Bronchial epithelial cell (primary cell): ENCODE measurements around the gene FASTK. TPM values are rescaled to one million over a fixed set of nuclear protein-coding genes. Genes with fewer than 3 reads are reported as not detected.
A peak's percentile ranks its signal among the peaks of the same experiment; 100 is the strongest.

Experiments
- DNase-seq: peaks from one replicate; pipeline ENCODE4 v3.0.0-alpha.2; 2010; ENCODE audit warnings: low read depth
- FAIRE-seq: peaks from 2 replicates; lab custom pipeline; 2011; peaks lifted over from hg19 to GRCh38; lab: Jason Lieb, UNC
- H3K27me3 ChIP-seq: 2 replicates; pipeline ENCODE4 v1.5.1; 2011; ENCODE audit warnings: low read length; ENCODE audit not compliant: control insufficient read depth, insufficient read depth
- H3K36me3 ChIP-seq: 2 replicates; pipeline ENCODE4 v1.5.1; 2011; ENCODE audit warnings: low read length; ENCODE audit not compliant: control insufficient read depth, insufficient read depth
- H3K4me3 ChIP-seq: 2 replicates; pipeline ENCODE4 v1.5.1; 2011; ENCODE audit warnings: mild to moderate bottlenecking, low read depth, low read length, control low read depth
- CTCF ChIP-seq: IDR thresholded peaks from 2 replicates; pipeline ENCODE4 v1.5.1; 2011; ENCODE audit warnings: mild to moderate bottlenecking, moderate library complexity, low read length, control low read depth, inconsistent platforms; ENCODE audit not compliant: insufficient read depth, severe bottlenecking
- total RNA-seq: library from RNA; depleted of rRNA; stranded (reverse); fragments of >200 nt; gene quantifications from 2 replicates; pipeline ENCODE4 v1.2.1, GENCODE V29; 2014

FASTK gene
- total RNA-seq, 1 donor from 2014 or later: 51.6 TPM

DNA sequence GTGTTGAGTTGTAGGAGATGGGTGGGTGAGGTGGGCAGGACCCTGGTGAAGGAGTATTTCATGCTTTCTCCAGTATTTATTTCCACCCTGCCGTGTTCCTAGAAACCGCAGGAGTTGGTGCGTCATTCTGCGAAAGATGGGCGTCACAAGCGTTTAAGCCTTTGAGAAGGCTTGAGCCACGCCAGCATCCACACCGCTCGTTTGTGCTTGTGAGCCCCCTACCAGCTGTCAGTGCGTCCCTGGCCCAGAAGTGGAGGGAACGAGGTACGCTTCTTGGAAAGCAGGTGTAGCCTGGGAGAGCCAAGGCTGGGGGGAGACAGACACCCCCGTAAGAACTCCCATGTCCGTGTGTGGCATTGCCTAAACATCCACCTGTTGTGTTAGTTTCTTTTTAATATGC is 11.4 kb upstream of the FASTK start:
- Histone ChIP-seq H3K4me3 (no peak overlapping the region), H3K36me3 (peaks cover 2% of the 10 kb centered on the region), H3K27me3 (no peaks in the 10 kb centered on the region)
- no peak for TF ChIP-seq CTCF
- DNase-seq: no peak
- FAIRE-seq: no peak

- Histone ChIP-seq H3K4me3 (no peak overlapping the region), H3K27me3 (no peaks in the 10 kb centered on the region), H3K36me3 (peaks cover 2% of the 10 kb centered on the region)
- DNase-seq: no peak
- no peak for FAIRE-seq
- peak; percentile 66 for TF ChIP-seq CTCF
These were observed 10.8 kb upstream of the FASTK start for GRCh38 chr7:151091431-151091830.

DNA sequence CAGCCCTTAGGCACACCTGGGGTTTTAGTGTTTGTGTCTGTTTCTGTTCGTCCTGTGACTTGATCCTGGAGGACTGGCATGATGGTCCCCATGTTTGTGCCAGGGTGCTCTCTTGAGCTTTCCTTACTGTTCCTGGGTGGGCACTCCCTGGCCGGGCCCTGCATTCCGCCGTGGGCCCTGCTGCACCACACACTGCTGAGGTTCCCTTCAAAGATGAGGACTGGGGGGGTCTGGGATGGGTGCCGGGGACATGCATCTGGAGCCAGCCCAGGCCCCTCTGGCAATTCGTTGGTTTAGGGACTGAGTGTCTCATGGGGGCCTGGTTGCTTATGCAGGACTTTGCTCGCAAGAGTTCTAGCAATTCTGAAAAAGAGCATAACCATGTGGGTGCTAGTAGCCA is 10.4 kb upstream of the FASTK start:
- H3K36me3 ChIP-seq: peaks cover 2% of the 10 kb centered on the region
- DNase-seq: no peak
- H3K27me3 ChIP-seq: no peaks in the 10 kb centered on the region
- TF ChIP-seq CTCF: no peak
- H3K4me3 ChIP-seq: no peak overlapping the region
- FAIRE-seq: no peak

GRCh38 chr7:151089893-151090730 is 9.5 kb upstream of the FASTK start:
- DNase-seq (no peak), FAIRE-seq (no peak)
- H3K36me3 ChIP-seq: peaks cover 2% of the 10 kb centered on the region
- no peak overlapping the region for H3K4me3 ChIP-seq
- no peak for TF ChIP-seq CTCF
- H3K27me3 ChIP-seq: no peaks in the 10 kb centered on the region

DNA sequence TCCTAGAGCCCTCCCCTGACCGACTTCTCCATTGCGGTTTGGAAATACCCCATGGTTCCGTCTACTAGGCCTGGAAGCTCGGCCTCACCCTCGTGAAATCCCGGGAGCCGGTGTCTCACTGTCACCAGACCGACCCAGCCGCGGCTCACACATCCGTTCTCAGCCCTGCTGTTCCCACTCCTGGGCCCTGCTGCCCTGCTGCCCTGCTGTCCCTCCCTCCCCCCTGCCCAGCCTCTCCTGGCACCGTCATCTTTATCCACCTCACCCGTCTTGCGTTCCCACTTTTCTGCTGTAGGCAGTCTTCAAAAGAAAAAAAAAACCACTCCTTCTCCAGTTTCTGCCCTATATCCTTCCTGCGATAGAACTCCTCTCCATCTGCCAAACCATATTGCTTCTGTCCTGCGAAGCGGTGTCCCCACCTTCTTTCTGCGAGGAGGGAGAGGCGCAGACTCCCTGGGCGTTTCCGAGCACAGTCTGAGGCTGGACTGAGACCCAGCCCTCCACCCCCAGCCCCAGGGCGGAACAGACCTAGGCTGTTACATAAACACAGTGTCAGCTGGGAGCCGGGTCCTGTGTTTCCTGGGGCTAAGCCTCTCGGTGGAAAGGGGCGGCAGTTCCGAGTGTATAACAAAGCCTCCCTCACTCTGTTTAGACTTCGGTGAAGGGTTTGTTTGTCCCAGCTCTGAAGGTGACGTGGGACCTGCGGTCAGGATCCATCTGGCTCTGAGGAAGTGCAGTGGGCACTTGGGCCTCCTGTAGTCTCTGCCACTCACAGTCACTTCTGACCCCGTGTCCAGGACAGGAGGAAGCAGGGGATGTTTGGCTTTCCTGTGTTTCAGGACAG is 8.5 kb upstream of the FASTK start:
- no peak for TF ChIP-seq CTCF
- Histone ChIP-seq H3K4me3 (peak overlapping the region; percentile 2), H3K27me3 (no peaks in the 10 kb centered on the region), H3K36me3 (peaks cover 2% of the 10 kb centered on the region)
- DNase-seq (peak; percentile 44), FAIRE-seq (no peak)
